ENCODE measurements around the gene PBX4.

PBX4 gene

GRCh38 chr19:19558636-19559035, 59.9 kb downstream of the PBX4 start:
- no peak for DNase-seq (ENCODE audit: low read depth in 2 of 2)

- DNase-seq (ENCODE audit: low read depth in 2 of 2), result no peak
Observed at GRCh38 chr19:19558055-19558454, 60.4 kb downstream of the PBX4 start.

- DNase-seq (ENCODE audit: low read depth in 2 of 2), result peak; percentile 46 to 55
Observed at GRCh38 chr19:19554074-19555023, 64.1 kb downstream of the PBX4 start.

GRCh38 chr19:19553670-19554069, 64.8 kb downstream of the PBX4 start:
- DNase-seq (ENCODE audit: low read depth in 2 of 2), result no peak

- no peak for DNase-seq (ENCODE audit: low read depth in 2 of 2)
Observed at GRCh38 chr19:19552798-19553197, 65.7 kb downstream of the PBX4 start.

GRCh38 chr19:19551853-19552192, 66.7 kb downstream of the PBX4 start:
- DNase-seq (ENCODE audit: low read depth in 2 of 2), result no peak

GRCh38 chr19:19550972-19551852, 67.3 kb downstream of the PBX4 start:
- DNase-seq (ENCODE audit: low read depth in 2 of 2), result no peak

GRCh38 chr19:19550485-19550929, 68.0 kb downstream of the PBX4 start:
- no peak for DNase-seq (ENCODE audit: low read depth in 2 of 2)

GRCh38 chr19:19549804-19550464, 68.6 kb downstream of the PBX4 start:
- no peak for DNase-seq (ENCODE audit: low read depth in 2 of 2)

- no peak for DNase-seq (ENCODE audit: low read depth in 2 of 2)
Observed at GRCh38 chr19:19548915-19549759, 69.3 kb downstream of the PBX4 start.

- DNase-seq (ENCODE audit: low read depth in 2 of 2), result no peak
Observed at GRCh38 chr19:19547674-19548336, 70.7 kb downstream of the PBX4 start.

- DNase-seq (ENCODE audit: low read depth in 2 of 2), result no peak
Observed at GRCh38 chr19:19546751-19547162, 71.7 kb downstream of the PBX4 start.

- no peak for DNase-seq (ENCODE audit: low read depth in 2 of 2)
Observed at GRCh38 chr19:19545707-19546106, 72.8 kb downstream of the PBX4 start.

GRCh38 chr19:19544954-19545591, 73.4 kb downstream of the PBX4 start:
- DNase-seq (ENCODE audit: low read depth in 2 of 2), result no peak

- no peak for DNase-seq (ENCODE audit: low read depth in 2 of 2)
Observed at GRCh38 chr19:19544257-19544953, 74.1 kb downstream of the PBX4 start.

GRCh38 chr19:19543640-19544039, 74.8 kb downstream of the PBX4 start:
- DNase-seq (ENCODE audit: low read depth in 2 of 2), result no peak

- no peak for DNase-seq (ENCODE audit: low read depth in 2 of 2)
Observed at GRCh38 chr19:19543101-19543500, 75.4 kb downstream of the PBX4 start.

GRCh38 chr19:19542507-19542906, 76.0 kb downstream of the PBX4 start:
- DNase-seq (ENCODE audit: low read depth in 2 of 2), result no peak

GRCh38 chr19:19541616-19542015, 76.9 kb downstream of the PBX4 start:
- DNase-seq (ENCODE audit: low read depth in 2 of 2), result no peak
